Stimulated activated memory B cell treated with anti-CD40 and anti-IgM and Interleukin-4, amounts not matched to agents 10 μg/mL and 1 μg/mL and 100 μg/mL, for 72 hours (primary cell): ENCODE data around the gene C2orf69.

Experiments
- ATAC-seq: fragments of 150-1000 bp; cut with Tn5 transposase; 2 replicates; pipeline ENCODE4 v1.10.0; 2021
- H3K27ac Mint-ChIP-seq: one replicate; pipeline ENCODE4 v1.8.0; 2022; ENCODE audit warnings: mild to moderate bottlenecking, mixed read lengths
- H3K27me3 Mint-ChIP-seq: one replicate; pipeline ENCODE4 v1.8.0; 2022; ENCODE audit warnings: mixed read lengths
- H3K36me3 Mint-ChIP-seq: one replicate; pipeline ENCODE4 v1.8.0; 2022; ENCODE audit warnings: mixed read lengths
- H3K4me1 Mint-ChIP-seq: one replicate; pipeline ENCODE4 v1.8.0; 2022; ENCODE audit warnings: mixed read lengths
- H3K4me3 Mint-ChIP-seq: one replicate; pipeline ENCODE4 v1.8.0; 2022; ENCODE audit warnings: mild to moderate bottlenecking, moderate library complexity, mixed read lengths
- H3K9me3 Mint-ChIP-seq: one replicate; pipeline ENCODE4 v1.8.0; 2022; ENCODE audit warnings: mixed read lengths

The C2orf69 gene

DNA sequence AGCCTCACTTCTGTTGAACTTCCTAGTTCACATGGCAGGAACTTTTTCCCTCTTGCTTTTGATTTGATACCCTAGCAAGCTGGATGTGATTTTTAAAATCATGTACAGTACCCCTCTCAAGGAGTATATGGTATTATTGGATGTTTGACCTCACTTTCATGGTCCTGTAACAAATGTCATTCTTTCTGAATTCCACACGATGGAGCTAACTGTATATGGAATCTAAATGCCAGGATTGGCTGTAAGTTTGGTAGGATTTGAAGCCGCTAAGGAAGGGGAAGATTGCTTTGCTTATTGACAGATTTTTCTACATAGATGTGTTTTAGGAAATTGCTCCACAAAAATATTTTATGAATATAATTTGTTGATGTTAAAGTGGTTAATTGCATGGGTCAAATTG lies 62.6 kb downstream of the C2orf69 start:
- Mint-ChIP-seq H3K4me1 (no peaks in the 10 kb centered on the region), H3K4me3 (no peak overlapping the region), H3K9me3 (peaks cover 2% of the 10 kb centered on the region), H3K36me3 (peaks cover 17% of the 10 kb centered on the region), H3K27ac (no peak overlapping the region), H3K27me3 (no peaks in the 10 kb centered on the region)
- ATAC-seq = no peak

- peaks cover 2% of the 10 kb centered on the region for H3K9me3 Mint-ChIP-seq
- no peak overlapping the region for H3K4me3 Mint-ChIP-seq
- no peak overlapping the region for H3K27ac Mint-ChIP-seq
- ATAC-seq = no peak
- H3K27me3 Mint-ChIP-seq = no peaks in the 10 kb centered on the region
- H3K36me3 Mint-ChIP-seq = peaks cover 13% of the 10 kb centered on the region
- peaks cover 4% of the 10 kb centered on the region for H3K4me1 Mint-ChIP-seq
These were observed 64.3 kb downstream of the C2orf69 start for GRCh38 chr2:199975273-199975895.
